HG03521 (cell line): ENCODE data around the gene PEPD.

Source experiments
- ATAC-seq: cut with Tn5 transposase; IDR thresholded peaks from one replicate; pipeline ENCODE4 v1.9.1; 2021; ENCODE audit warnings: mild to moderate bottlenecking, moderate library complexity; ENCODE audit not compliant: unreplicated experiment

Gene PEPD

DNA sequence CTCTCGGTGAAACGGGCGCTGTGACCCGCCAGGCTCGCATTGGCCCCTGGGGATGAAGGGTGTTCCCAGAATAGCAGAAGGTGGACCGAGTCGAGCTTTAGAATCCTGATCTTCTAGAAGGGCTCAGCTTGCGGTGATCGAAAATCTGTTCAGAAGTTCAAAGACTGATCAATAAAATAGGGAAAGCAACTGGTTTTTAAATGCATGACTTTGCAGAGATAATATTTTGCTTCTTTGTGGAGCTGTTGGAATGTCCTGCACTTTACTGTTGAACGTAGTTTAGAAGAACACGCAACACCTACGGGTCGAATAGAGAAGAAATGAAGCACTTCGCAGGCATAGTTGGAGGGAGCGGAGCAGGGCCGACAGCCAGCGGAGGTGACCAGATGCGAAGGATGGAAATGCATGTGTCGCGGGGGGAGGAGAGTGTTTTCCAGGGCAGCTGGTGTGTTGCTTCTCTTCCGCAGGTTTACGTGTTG is 147.3 kb downstream of the PEPD start:
- ATAC-seq, result no peak

- ATAC-seq, result peak; percentile 91
Observed at GRCh38 chr19:33373453-33374235, 147.9 kb downstream of the PEPD start, which contains the start of gene CEBPG. Gene CEBPG (plus strand): TSS chr19:33373709. CDS start chr19:33379240, 5,531 bp downstream.

DNA sequence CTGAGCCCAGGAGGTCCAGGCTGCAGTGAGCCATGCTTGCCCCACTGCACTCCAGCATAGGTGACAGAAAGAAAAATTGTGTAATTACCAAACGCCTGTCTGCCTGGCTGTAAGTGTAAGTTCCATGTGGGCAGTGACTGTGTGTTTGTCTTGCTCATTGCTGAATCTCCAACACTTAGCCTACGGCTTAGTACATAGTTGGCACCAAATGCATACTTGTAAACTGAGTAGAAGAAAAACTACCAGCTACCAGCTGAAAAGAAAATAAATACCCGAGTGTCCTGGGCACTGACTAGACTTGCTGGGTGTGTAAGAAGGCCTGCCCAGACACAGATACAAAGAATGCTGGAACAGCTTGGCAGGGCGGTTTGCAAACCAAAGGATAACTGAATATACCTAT is 150.8 kb downstream of the PEPD start:
- ATAC-seq, result no peak

DNA sequence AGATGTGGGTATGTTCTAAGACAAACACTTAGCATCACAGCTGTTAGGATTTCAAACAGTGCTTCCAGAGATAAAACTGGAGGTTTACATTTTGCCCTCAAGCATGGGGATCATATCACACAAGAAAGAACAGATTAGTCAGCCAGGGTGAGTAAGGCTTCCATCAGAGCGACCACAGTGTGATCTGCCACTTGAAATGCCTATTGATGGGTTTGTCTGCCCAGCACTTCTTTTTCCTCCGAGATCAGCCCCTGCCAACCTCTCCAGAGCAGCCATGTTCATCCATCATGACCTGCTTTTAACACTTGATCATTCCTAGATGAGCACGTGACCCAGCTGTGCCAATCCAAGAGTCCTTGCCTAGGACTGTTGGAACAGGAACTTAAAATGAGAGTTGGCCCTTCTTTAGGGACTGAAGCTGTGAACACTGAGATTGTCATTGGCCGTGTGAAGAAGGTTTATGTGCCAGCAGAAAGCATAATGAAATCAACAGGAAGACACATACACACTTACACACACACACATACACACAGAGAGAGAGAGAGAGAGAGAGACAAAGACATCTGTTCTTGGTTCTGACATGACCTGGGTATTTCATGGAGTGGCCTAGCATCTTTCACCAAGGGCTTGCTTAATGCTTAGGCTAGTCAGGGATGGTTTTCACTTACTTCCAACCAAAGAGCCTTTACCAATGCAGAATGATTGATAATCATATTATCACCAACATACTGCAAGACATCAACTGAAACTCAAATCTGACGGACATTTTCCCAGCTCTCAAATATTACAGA is 153.3 kb downstream of the PEPD start:
- ATAC-seq, result no peak

GRCh38 chr19:33366897-33367296 is 154.7 kb downstream of the PEPD start:
- ATAC-seq, result no peak

GRCh38 chr19:33366127-33366526 is 155.5 kb downstream of the PEPD start:
- no peak for ATAC-seq

DNA sequence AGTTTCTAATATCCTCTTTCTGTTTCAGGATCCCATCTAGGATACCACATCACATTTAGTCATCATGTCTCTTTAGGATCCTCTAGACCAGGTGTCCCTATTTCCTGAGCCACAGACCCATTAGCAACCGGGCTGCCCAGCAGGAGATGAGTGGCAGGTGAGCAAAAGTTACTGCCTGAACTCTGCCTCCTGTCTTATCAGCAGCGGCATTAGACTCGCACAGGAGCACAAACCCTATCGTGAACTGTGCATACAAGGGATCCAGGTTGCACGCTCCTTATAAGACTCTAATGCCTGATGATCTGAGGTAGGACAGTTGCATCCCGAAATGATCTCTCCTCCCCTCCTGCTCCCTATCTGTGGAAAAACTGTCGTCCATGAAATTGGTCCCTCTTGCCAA is 155.9 kb downstream of the PEPD start:
- ATAC-seq, result no peak

DNA sequence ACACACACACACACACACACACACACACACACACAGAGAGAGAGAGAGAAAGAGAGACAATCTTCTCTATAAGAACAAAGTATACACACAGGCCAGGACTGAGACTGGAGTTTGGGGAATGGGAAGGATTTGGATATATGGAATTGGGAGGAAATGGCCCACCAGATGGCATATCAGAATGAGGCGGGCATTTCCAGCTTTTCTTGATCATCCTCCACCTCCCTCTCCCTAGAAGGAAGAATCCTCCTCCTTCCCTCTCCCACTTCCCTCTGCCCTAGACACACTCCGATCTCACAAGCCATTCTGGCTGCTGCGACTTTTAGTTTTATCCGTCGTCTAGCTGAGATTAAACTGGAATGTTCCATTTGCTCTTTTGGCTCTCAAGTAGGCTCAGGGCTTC is 158.1 kb downstream of the PEPD start:
- no peak for ATAC-seq

GRCh38 chr19:33362508-33363228 is 158.9 kb downstream of the PEPD start:
- ATAC-seq, result no peak

GRCh38 chr19:33359581-33359980 is 162.0 kb downstream of the PEPD start:
- no peak for ATAC-seq

- ATAC-seq, result no peak
Observed at GRCh38 chr19:33358408-33358807, 163.2 kb downstream of the PEPD start.

- ATAC-seq, result no peak
Observed at GRCh38 chr19:33357556-33357955, 164.0 kb downstream of the PEPD start.

- no peak for ATAC-seq
Observed at GRCh38 chr19:33355535-33355934, 166.1 kb downstream of the PEPD start.

- ATAC-seq, result no peak
Observed at GRCh38 chr19:33350538-33351309, 170.9 kb downstream of the PEPD start.

- ATAC-seq, result no peak
Observed at GRCh38 chr19:33349319-33350289, 172.0 kb downstream of the PEPD start.

DNA sequence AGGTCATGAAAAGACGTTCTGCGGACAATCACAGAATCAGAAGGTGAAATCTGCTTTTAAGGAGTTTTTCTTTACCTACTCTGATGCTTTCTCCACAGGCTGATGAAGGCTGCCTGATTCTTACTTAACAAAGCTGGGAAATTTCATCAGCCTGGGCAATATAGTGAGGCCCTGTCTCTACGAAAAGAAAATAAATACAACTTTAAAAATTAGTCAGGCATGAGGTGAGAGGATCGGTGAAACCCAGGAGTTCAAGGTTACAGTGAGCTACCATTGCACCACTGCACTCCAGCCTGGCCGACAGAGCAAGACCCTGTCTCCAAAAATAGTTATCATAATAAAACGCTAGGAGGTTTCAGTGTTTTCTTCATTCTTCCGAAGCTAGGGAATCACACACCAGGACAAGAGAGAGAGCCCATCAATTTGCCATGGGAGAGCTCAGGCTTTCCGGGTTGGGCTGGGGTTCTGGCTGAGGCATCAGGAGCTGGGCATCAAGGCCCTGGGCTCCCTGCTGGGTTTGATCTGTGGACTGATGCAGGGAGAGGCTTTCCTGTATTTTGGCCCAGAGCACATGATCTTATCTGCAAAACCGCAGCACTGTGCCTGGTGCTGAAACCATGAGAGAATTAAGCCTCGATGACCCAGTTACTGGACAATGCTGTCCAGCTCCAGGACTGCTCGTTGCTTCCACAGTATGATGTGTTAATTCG is 173.1 kb downstream of the PEPD start:
- ATAC-seq, result no peak

DNA sequence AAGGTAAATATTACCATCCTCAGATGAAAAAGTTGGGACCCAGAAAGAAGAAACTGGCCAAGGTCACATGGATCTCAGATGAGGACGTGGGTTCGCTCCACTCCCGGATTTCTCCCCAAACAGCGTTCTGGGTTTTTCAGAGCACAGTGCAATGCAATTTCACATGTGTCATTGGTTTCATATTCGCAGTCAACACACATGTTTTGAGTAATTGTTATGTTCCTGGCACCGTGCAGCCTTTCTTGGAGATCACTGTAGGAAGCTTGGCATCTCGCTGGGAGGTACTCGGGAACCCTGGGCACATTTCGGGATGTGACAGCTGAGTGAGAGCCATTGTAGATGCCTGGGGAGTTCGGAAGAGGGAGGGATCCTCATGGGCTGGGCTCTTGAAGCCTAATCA is 174.3 kb downstream of the PEPD start:
- ATAC-seq, result no peak

DNA sequence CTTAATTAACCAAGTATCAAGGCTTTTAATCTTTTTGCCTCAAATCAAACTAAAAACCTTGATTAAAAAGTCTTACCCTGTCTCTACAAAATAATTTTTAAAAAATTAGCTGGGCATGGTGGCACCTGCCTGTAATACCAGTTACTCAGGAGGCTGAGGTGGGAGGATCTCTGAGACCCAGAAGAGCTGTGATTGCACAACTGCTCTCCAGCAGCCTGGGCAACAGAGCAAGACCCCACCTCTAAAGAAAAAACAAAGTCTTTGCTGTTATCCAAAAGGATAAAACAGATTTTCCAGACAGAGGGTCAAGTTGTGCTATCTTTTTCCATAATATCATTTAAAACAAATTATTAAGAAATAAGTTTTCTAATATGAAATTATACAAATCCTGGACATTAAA is 174.9 kb downstream of the PEPD start:
- no peak for ATAC-seq

GRCh38 chr19:33345163-33345562 is 176.4 kb downstream of the PEPD start:
- ATAC-seq, result no peak
